Common myeloid progenitor, CD34-positive (primary cell): ENCODE data around the gene LAMB1.

Source experiments
- CTCF ChIA-PET: fragments of 350-600 bp; sonication (Branson Sonifier 250); formaldehyde crosslinking; loops from one replicate; lab custom pipeline; 2021; ENCODE audit warnings: antibody characterized with exemption; lab: Charles Lee
- POLR2A ChIA-PET: fragments of 350-600 bp; sonication (Branson Sonifier 250); formaldehyde crosslinking; loops from one replicate; lab custom pipeline; 2021; ENCODE audit warnings: antibody characterized with exemption; lab: Charles Lee
- DNase-seq, 3 donors: peaks; one replicate each; pipeline versions ENCODE4 v3.0.0 to v3.0.0-alpha.2; 2013
- H3K27ac ChIP-seq, 2 experiments: 1 replicate in 1 of 2; 2 replicates in 1 of 2; pipeline ENCODE4 v1.7.0; 2013; ENCODE audit warnings: inconsistent platforms in 2 of 2, low read length in 2 of 2, mild to moderate bottlenecking in 2 of 2, low read depth in 1 of 2, moderate library complexity in 1 of 2; ENCODE audit not compliant: severe bottlenecking in 2 of 2, insufficient read depth in 1 of 2, poor library complexity in 1 of 2
- H3K27me3 ChIP-seq, 5 experiments: replicated peaks in 2 of 5; 1 replicate in 3 of 5; 2 replicates in 2 of 5; pipeline versions ENCODE4 v1.6.1 to v1.7.0; 2013; ENCODE audit warnings: low read length in 4 of 5, mild to moderate bottlenecking in 2 of 5, moderate library complexity in 2 of 5, inconsistent platforms in 1 of 5; ENCODE audit not compliant: insufficient read depth in 5 of 5, control insufficient read depth in 4 of 5
- H3K36me3 ChIP-seq, 4 experiments: 1 replicate in 2 of 4; 2 replicates in 2 of 4; pipeline versions ENCODE4 v1.6.1 to v1.7.0; 2013; ENCODE audit warnings: low read length in 3 of 4, control low read depth in 1 of 4, mild to moderate bottlenecking in 1 of 4; ENCODE audit not compliant: control insufficient read depth in 4 of 4, insufficient read depth in 4 of 4
- H3K4me1 ChIP-seq, 4 experiments: 1 replicate in 3 of 4; 2 replicates in 1 of 4; pipeline versions ENCODE4 v1.6.1 to v1.7.1; 2013; ENCODE audit warnings: low read length in 3 of 4, mild to moderate bottlenecking in 3 of 4, control low read depth in 1 of 4, inconsistent platforms in 1 of 4, moderate library complexity in 1 of 4; ENCODE audit not compliant: control insufficient read depth in 4 of 4, insufficient read depth in 4 of 4; ENCODE audit errors: control extremely low read depth in 1 of 4
- H3K4me3 ChIP-seq, 7 experiments: 1 replicate in 4 of 7; 2 replicates in 3 of 7; pipeline versions ENCODE4 v1.5.1 to v1.7.0; 2013; ENCODE audit warnings: mild to moderate bottlenecking in 7 of 7, low read length in 6 of 7, moderate library complexity in 6 of 7, inconsistent platforms in 2 of 7, low read depth in 2 of 7, control low read depth in 1 of 7; ENCODE audit not compliant: insufficient read depth in 4 of 7, control insufficient read depth in 1 of 7; ENCODE audit errors: extremely low read depth in 1 of 7
- H3K9me3 ChIP-seq, 5 experiments: 1 replicate in 4 of 5; 2 replicates in 1 of 5; pipeline versions ENCODE4 v1.6.1 to v1.7.1; 2013; ENCODE audit warnings: low read length in 4 of 5, mild to moderate bottlenecking in 2 of 5, inconsistent platforms in 1 of 5, low read depth in 1 of 5, moderate library complexity in 1 of 5; ENCODE audit not compliant: control insufficient read depth in 4 of 5, insufficient read depth in 2 of 5; ENCODE audit errors: control extremely low read depth in 1 of 5
- WGBS: methylation state at CpG from one replicate; pipeline ENCODE4 v1.1.5; 2013; ENCODE audit not compliant: insufficient coverage; 5-methylcytosine and 5-hydroxymethylcytosine counted together

The LAMB1 gene

GRCh38 chr7:107882766-107883165, 120.2 kb downstream of the LAMB1 start:
- no peak for DNase-seq
- CTCF ChIA-PET = interaction anchor here (1.1 to 11.2 kb wide), 4 partner anchors 11 to 680 kb away, joined by 4 to 148 read pairs (median 6); partner anchors contain the start of gene CBLL1
- Histone ChIP-seq H3K27me3 (no peaks in the 10 kb centered on the region), H3K4me3 (no peak overlapping the region), H3K27ac (no peak overlapping the region), H3K9me3 (no peaks in the 10 kb centered on the region), H3K4me1 (peaks cover 0 to 3% (median 0%) of the 10 kb centered on the region in 4 experiments), H3K36me3 (no peaks in the 10 kb centered on the region)
- WGBS = 89% methylated on average over 1 of the region's 2 CpGs
- POLR2A ChIA-PET = no interaction called here

GRCh38 chr7:107879400-107880035, 123.4 kb downstream of the LAMB1 start:
- CTCF ChIA-PET = interaction anchor here (0.8 to 11.2 kb wide), 12 partner anchors 10 to 685 kb away, joined by 3 to 148 read pairs (median 4); partner anchors contain the start of genes CBLL1 and DLD
- Histone ChIP-seq H3K4me3 (no peak overlapping the region), H3K9me3 (no peaks in the 10 kb centered on the region), H3K36me3 (no peaks in the 10 kb centered on the region), H3K4me1 (peaks cover 4 to 28% (median 18%) of the 10 kb centered on the region in 4 experiments), H3K27ac (no peak overlapping the region), H3K27me3 (no peaks in the 10 kb centered on the region)
- WGBS = 0% methylated on average over 2 of the region's 3 CpGs
- POLR2A ChIA-PET = no interaction called here
- peak; percentile 78 to 79 (median 78) for DNase-seq

GRCh38 chr7:107878636-107879035, 124.3 kb downstream of the LAMB1 start:
- CTCF ChIA-PET = interaction anchor here (1.2 to 11.2 kb wide), 7 partner anchors 11 to 684 kb away, joined by 3 to 148 read pairs (median 10); partner anchors contain the start of genes CBLL1 and DLD
- no peaks in the 10 kb centered on the region for H3K27me3 ChIP-seq
- H3K27ac ChIP-seq = no peak overlapping the region
- WGBS = 100% methylated on average over 1 of the region's 3 CpGs
- H3K4me3 ChIP-seq = no peak overlapping the region
- no peaks in the 10 kb centered on the region for H3K9me3 ChIP-seq
- POLR2A ChIA-PET = no interaction called here
- peaks cover 4 to 28% (median 18%) of the 10 kb centered on the region in 4 experiments for H3K4me1 ChIP-seq
- no peaks in the 10 kb centered on the region for H3K36me3 ChIP-seq
- no peak for DNase-seq

- H3K4me1 ChIP-seq = peaks cover 4 to 28% (median 18%) of the 10 kb centered on the region in 4 experiments
- H3K4me3 ChIP-seq = no peak overlapping the region
- CTCF ChIA-PET = interaction anchor here (0.7 to 11.2 kb wide), 9 partner anchors 11 to 929 kb away, joined by 3 to 148 read pairs (median 4); partner anchors contain the start of genes CBLL1 and DLD
- no peaks in the 10 kb centered on the region for H3K9me3 ChIP-seq
- H3K36me3 ChIP-seq = no peaks in the 10 kb centered on the region
- H3K27me3 ChIP-seq = no peaks in the 10 kb centered on the region
- 97% methylated on average over 3 of the region's 5 CpGs for WGBS
- H3K27ac ChIP-seq = no peak overlapping the region
- DNase-seq = no peak
- POLR2A ChIA-PET = interaction anchor here (0.6 kb wide), 1 partner anchor 870 kb away, joined by 5 read pairs; no protein-coding TSS in a partner anchor
These were observed 125.1 kb downstream of the LAMB1 start for GRCh38 chr7:107877731-107878382.

- peak in 2 of 3 donors; percentile 39 to 54 for DNase-seq
- ChIA-PET CTCF (interaction anchor here (1.0 to 11.2 kb wide), 10 partner anchors 12 to 928 kb away, joined by 3 to 148 read pairs (median 3); partner anchors contain the start of genes CBLL1 and DLD), POLR2A (interaction anchor here (0.6 to 3.5 kb wide), 2 partner anchors 133 to 869 kb away, joined by 5 to 14 read pairs; partner anchors contain the start of gene CBLL1)
- Histone ChIP-seq H3K36me3 (no peaks in the 10 kb centered on the region), H3K9me3 (no peaks in the 10 kb centered on the region), H3K4me3 (peak overlapping the region in 2 of 7 experiments; percentile 28 to 29), H3K27ac (no peak overlapping the region), H3K27me3 (no peaks in the 10 kb centered on the region), H3K4me1 (peaks cover 4 to 28% (median 18%) of the 10 kb centered on the region in 4 experiments)
- WGBS = 7% methylated on average over 2 of the region's 2 CpGs
These were observed 126.0 kb downstream of the LAMB1 start for GRCh38 chr7:107876916-107877315.

- no peaks in the 10 kb centered on the region for H3K36me3 ChIP-seq
- WGBS = 0% methylated on average over 2 of the region's 6 CpGs
- H3K27ac ChIP-seq = no peak overlapping the region
- peaks cover 4 to 28% (median 18%) of the 10 kb centered on the region in 4 experiments for H3K4me1 ChIP-seq
- peak; percentile 70 to 73 (median 71) for DNase-seq
- POLR2A ChIA-PET = interaction anchor here (3.5 kb wide), 1 partner anchor 131 kb away, joined by 14 read pairs; the partner anchor contains the start of gene CBLL1
- CTCF ChIA-PET = interaction anchor here (0.5 to 11.2 kb wide), 13 partner anchors 9 to 679 kb away, joined by 3 to 148 read pairs (median 4); partner anchors contain the start of gene CBLL1
- H3K27me3 ChIP-seq = no peaks in the 10 kb centered on the region
- no peak overlapping the region for H3K4me3 ChIP-seq
- no peaks in the 10 kb centered on the region for H3K9me3 ChIP-seq
These were observed 128.1 kb downstream of the LAMB1 start for GRCh38 chr7:107874605-107875446.
